HG02938 (cell line): ENCODE measurements around the gene PARD3B.

Source experiments
- ATAC-seq: cut with Tn5 transposase; IDR thresholded peaks from one replicate; pipeline ENCODE4 v1.9.1; 2021; ENCODE audit warnings: mild to moderate bottlenecking, moderate library complexity; ENCODE audit not compliant: unreplicated experiment

The PARD3B gene

DNA sequence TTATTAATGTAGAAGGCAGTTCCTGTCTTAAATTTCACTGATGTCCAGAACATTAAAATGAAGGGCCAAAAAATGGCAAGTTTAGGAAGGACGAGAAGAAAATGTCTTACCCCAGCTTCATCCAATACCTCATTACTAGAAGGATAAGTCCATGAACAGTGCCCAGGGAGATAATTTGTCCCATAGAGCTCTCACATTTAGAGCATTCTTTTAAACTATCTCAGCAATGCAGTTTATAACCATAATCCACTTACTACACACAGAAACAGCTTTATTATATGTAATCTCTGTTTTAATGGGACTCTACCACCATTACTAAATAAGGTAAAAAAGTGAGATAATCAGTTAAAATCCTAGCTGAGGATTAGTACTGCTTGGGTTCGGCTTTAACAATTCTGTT, 142.5 kb downstream of the PARD3B start:
- no peak for ATAC-seq

DNA sequence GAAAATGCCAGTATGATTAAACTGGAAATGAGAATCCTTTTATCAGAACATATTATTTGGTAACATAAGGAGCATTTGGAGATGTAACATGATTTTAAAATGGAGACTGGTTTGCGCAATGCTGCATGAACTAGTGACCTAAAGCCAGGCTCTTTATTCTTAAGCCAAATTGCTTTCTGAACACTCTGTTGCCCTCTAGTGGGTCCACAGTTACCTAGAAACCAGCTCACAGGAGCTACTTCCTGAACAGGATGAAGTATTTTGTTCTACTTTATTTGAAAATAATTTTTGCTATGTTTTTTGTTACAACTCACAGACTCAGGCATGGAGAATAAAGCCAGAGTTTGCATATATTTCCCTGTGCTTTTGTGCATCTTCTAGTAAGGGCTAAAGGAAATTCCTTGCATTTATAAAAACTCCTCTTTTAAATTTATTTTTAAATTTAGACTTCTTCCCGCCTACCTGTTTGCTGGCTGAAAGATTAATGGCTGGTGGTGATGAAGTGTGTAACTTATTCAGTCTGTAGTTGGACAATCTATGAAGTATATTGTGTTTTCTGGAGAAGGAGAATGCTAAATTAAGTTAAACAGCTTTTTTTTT, 146.7 kb downstream of the PARD3B start:
- ATAC-seq = peak; percentile 76

DNA sequence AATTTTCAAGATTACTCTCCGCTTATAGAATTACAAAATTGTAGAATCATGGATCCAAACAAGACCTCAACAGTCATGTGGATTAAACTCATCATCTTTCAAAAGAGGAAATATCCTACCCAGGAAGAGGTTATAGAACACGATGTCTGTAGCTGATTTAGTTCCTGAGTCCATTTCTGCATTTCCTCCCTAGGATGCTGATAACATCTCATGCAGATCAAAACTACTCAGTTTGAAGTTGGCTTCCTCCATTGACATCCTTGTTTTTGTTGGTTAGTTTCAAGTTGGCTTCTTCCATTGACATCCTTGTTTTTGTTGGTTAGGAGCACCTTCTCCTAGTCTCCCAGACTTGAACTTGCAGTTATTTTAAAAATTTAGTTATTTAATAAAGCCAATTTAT, 147.5 kb downstream of the PARD3B start:
- no peak for ATAC-seq

DNA sequence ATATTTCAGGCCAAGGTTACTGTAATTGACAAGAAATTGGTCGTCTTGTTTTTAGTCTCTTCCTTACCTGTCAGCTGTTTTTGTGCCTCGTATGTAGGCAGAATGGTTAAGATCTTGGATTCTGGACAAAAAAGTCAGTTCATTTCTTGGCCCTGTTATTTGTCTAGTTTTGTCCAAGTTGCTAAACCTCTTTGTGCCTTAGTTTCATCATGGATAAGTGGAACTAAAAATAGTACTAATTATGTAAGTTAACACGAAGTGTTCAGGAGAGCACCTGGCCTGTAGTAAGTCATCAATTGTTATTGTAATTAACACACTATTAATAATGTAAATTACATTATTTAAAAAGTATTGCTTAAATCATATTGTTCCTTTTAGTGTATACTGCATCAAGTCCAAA, 148.0 kb downstream of the PARD3B start:
- ATAC-seq = no peak

DNA sequence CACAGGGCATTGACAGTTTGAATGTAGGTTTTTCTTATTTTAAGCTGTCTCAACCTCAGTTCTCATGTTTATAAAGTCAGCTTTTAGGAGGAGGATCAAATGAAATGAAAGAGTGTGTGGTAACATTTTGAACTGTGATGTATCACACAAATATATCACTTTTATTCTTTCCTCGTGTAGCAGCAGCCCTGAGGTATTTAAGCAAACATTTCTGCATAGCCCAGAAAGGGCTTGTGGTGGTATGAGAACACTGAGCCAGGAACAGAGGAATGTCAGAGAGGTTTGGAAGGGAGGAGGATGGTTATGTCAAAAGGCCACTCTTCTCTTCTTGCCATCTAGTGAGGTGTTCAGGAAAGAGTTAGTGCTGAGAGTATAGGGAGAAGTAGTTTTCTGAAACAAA, 150.2 kb downstream of the PARD3B start:
- ATAC-seq = no peak

GRCh38 chr2:204696124-204696523, 150.8 kb downstream of the PARD3B start:
- ATAC-seq = no peak

DNA sequence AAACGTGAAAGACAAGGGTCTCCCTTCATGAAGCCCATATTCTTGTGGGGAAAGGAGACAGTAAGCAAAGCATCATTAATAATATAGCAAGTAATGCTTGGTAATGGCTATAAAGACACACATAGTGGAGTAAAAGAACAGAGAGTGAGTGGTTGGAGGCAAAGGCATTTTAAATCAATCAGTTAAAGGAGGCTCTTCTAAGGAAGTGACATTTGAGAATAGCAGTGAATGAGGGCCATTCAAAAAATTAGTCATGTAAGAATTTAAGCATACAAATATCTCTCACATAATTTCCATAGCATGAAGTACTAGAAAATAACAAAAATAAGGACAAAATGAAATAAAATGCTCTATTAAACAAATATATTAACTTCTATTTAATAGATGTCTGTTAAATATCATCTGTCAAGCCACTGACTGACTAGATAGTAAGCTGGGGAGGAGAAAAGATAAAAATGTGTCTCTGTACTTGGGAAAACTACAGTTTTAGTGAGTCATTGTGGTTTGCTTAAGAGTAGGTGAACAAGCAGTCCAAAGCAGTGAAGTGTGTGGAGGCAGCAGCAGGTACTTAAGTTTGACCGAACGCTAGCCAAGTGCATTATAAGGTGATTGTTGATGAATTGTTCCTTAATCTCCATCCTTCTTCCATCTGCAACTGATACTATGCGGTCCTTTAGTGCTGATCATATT, 160.1 kb downstream of the PARD3B start:
- no peak for ATAC-seq

DNA sequence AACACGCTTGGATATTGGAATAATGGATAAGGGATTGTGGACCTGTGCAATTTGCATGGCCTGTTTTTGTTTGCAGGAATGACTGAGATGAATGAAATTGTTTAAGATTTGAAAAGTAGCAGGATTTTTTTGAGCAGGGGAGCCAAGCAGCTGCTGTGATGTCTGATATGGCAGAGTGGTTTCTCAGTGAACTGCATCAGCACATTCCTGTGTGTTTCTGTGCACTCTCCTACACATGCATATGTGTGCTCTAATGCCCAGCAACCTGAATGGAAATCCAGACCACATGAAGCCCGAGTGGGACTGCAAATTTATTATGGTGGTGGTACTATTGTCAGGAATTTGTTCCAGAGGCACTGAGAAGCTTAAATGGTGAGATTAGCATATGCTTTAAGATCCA, 161.7 kb downstream of the PARD3B start:
- no peak for ATAC-seq

DNA sequence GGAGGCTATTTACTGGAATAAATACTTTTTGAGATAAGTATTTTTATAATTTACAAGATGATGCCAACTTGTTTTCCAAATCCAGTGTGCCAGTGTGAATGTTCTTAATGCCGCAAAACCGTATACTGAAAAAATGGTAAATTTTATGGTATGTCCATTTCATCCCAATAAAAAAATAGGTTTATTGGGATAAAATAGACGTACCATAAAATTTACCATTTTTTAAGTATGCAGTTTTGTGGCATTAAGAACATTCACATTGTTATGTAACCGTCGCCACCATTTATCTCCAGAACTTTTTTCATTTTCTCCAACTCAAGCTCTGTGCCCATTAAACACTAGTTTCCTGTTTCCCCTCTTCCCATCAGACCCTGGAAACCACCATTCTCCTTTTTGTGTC, 167.9 kb downstream of the PARD3B start:
- no peak for ATAC-seq

DNA sequence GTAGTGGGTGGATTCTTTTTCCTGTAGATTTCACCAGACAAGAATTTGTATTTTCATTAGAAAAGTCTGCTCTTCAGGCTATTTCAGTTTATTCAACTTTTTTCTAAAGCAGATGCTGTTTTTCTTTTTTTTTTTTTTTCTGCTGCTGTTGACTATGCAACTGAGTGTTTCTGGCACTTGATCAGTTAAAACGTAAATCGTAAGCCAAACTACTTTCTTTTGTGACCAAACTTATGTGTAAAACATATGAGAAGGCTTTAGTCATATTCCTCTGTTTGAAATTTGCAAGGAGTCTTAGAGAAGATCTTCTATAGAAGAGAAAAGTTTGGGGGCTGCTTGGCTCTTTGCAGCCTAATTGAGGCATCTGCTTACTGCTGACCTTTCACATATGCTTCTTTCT, 170.1 kb downstream of the PARD3B start:
- ATAC-seq = no peak

DNA sequence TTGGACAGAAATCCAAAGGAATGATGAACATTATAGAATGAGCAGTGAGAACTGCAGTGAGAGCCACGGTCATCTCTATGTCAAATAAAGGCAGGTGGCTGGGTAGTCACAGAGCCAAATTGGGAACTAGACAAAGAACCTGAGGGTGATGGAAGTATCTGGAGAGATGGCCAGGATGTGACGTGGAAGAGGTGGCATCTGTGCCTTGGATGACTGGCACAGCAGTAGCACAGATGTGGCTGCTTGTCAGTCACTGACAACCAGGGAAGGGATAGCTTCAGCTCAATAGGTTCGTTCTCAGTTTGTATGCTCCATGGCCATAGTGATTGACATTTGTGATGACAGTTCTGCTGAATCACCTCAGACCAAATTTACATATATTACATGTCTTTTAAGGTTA, 172.3 kb downstream of the PARD3B start:
- no peak for ATAC-seq

GRCh38 chr2:204718607-204719006, 173.3 kb downstream of the PARD3B start:
- no peak for ATAC-seq

- ATAC-seq = no peak
These were observed 175.6 kb downstream of the PARD3B start for GRCh38 chr2:204720874-204721273.

GRCh38 chr2:204722207-204722606, 176.9 kb downstream of the PARD3B start:
- ATAC-seq = no peak

- no peak for ATAC-seq
These were observed 177.4 kb downstream of the PARD3B start for GRCh38 chr2:204722691-204723090.

DNA sequence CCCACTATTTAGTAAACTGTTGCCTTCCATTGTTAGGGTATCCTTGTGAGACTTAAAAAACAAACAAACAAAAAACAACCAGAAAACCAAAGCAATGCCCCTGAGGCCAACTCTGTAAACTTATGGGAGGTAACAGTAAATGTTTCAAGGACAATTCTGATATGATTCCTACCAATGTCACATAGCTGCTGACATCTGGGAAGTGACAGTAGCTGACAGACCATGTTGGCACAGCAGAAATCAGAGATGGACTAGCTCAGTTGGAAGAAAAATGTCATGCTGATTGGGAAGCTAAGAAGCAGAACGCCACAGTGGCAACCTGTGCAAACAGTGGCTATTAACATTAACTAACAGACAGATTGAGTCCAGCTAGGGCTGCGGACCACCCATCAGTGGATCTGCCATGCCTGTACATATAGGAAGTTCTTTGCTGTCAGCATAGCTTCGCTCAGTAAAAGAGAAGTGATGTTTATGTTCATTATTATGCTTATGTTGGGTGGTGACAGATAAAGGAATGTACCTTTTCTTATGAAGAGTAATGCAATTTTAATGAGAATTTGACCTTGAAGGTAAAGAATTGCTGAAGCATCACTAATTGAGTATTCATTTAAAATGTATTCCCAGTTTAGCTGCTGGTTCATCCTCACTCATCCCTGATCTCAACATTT, 180.6 kb downstream of the PARD3B start:
- ATAC-seq = no peak

DNA sequence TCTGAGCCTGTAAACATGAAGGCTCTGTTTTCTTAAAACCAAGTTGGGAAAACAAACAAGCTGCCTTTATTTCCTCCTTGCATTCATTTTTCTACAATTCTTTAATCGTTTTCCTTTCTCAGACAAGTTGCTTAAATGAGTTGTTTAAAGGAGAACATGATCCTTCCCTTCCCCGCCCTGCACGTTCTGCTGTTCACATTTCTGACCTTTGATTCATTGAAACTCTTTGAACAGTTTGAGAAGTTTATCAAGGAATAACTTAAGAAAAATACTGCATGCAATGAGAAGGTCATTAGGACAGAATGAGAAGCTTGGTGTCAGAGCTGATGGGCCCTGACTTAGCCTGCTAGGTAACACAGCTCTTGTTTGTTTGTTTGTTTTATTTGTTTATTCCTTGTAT, 181.6 kb downstream of the PARD3B start:
- ATAC-seq = no peak

GRCh38 chr2:204727368-204727767, 182.1 kb downstream of the PARD3B start:
- no peak for ATAC-seq

DNA sequence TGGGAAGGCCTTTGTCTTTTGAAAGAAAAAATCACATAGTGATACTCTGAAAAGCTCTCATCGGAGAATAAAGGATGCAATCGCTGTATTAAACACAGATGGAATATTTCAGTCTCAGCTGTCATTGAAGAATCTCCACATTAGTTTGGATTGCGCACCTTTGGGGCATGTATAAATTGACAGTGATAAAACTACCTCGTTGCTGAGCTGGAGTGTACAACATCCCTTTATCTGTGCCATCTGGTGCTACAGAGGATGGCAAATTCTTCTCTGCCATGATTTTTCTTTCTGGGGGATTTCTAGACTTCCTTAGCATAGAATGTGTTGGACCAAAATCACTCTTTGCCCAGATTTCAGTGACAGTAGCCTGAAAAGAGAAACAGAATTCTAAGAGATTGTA, 185.3 kb downstream of the PARD3B start:
- ATAC-seq = no peak

DNA sequence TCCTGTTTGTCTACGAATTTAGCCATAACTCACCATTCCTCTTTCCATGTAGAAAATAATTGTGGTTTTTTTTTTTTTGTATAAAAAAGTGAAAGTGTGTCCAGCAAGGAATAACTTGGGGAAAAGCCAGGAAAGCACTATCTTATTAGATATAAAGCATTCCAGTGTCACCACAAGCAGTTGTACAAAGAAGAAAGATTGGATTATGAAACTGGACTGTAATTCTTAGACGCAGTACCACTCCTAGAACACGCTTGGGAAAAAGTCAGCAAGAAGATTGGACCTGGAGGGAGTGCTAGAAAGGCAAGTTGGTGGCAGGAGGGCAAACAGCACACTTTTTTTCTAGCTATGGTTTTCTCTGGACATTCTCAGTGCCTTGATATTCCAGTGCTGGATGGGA, 186.7 kb downstream of the PARD3B start:
- no peak for ATAC-seq

- ATAC-seq = no peak
These were observed 192.0 kb downstream of the PARD3B start for GRCh38 chr2:204737296-204737695.

- no peak for ATAC-seq
These were observed 193.4 kb downstream of the PARD3B start for GRCh38 chr2:204738721-204739120.
